ENCODE data around the gene GLB1L3. TPM values are rescaled to one million over a fixed set of nuclear protein-coding genes. Genes with fewer than 3 reads are reported as not detected.
A peak's percentile ranks its signal among the peaks of the same experiment; 100 is the strongest.

GLB1L3 gene
- total and polyA plus RNA-seq, 2 of the 4 experiments (the other 2 are of a cell fraction) = not detected

DNA sequence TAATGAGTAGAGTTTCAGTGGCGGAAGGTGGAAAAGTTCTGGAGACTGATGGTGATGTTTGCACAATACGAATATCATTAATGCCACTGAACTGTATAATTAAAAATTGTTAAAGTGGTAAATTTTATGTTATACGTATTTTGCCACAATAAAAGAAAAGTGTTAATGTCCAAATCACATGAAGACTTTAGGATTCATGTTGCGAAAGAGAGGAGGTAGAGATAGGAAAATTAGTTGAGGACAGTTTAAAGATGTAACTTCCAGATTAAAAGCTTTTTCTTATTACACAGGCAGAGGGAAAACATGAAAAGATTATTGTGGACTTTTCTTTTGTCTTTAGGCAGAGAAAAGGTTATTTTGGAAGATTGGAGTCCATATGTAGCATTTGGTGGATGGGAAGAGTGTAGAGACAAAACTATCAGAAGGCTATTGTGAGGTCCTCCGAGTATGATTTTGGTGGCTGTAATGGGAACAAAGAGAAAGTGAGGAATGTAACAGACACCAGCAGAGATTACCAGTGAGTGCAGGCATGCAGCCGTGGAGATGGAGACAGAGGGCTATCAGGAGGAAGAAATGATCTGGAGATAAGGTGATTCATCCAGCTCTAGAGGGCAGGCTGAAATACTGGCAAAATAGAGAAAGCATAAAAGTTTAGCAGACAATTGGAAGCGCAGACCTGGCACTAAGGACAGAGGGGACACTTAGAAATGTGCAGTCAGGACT lies 39.2 kb upstream of the GLB1L3 start:
- Histone ChIP-seq H2BK15ac (ENCODE audit: low read depth, low read length) (no peak overlapping the region), H2AK9ac (replicated peaks; ENCODE audit: low read depth, low read length, poor library complexity) (no peak overlapping the region), H3K9me3 (ENCODE audit: control insufficient read depth, insufficient read depth, low read length) (no peaks in the 10 kb centered on the region), H3K4me1 (ENCODE audit: control insufficient read depth, insufficient read depth, low read length) (no peaks in the 10 kb centered on the region), H2AK5ac (ENCODE audit: low read depth, low read length) (no peak overlapping the region), H3K4me3 (ENCODE audit: insufficient read depth, low read depth, low read length) (no peak overlapping the region), H2AFZ (replicated peaks; ENCODE audit: low read length, poor library complexity) (no peak overlapping the region), H4K91ac (ENCODE audit: insufficient read depth, low read depth, low read length) (no peak overlapping the region), H3K56ac (ENCODE audit: extremely low read depth, insufficient read depth, low read length) (no peak overlapping the region), H3K36me3 (ENCODE audit: control insufficient read depth, insufficient read depth, low read length) (peaks cover 24% of the 10 kb centered on the region), H2BK20ac (ENCODE audit: low read depth, low read length) (no peak overlapping the region), H4K5ac (ENCODE audit: low read depth, low read length) (no peak overlapping the region), H3K9me1 (ENCODE audit: insufficient read depth, low read length) (peaks cover 3% of the 10 kb centered on the region; the same call in 1 of the 2 replicates), H3K23ac (ENCODE audit: low read depth, low read length) (no peak overlapping the region), H3K27me3 (ENCODE audit: control insufficient read depth, insufficient read depth, low read length) (no peaks in the 10 kb centered on the region), H3K14ac (replicated peaks; ENCODE audit: low read depth, low read length) (no peak overlapping the region), H4K8ac (ENCODE audit: low read depth in 2 of 2, low read length in 2 of 2) (no peak overlapping the region), H2BK5ac (ENCODE audit: low read depth, low read length, poor library complexity, severe bottlenecking) (no peak overlapping the region), H3K4me2 (ENCODE audit: low read depth, low read length) (no peak overlapping the region), H3K18ac (ENCODE audit: low read depth, low read length) (no peak overlapping the region), H4K20me1 (ENCODE audit: insufficient read depth, low read length) (peaks cover 8% of the 10 kb centered on the region), H2BK120ac (ENCODE audit: low read depth, low read length) (no peak overlapping the region), H3K4ac (ENCODE audit: low read depth, low read length) (no peak overlapping the region), H3K79me1 (ENCODE audit: low read depth in 1 of 2, low read length in 2 of 2) (peaks cover 12 to 33% of the 10 kb centered on the region in 2 experiments), H3K27ac (ENCODE audit: insufficient read depth, low read length) (no peak overlapping the region), H3K9ac (ENCODE audit: low read depth, low read length) (no peak overlapping the region)
- BruUV-seq (replicated peaks) = no TSS peak
- in situ Hi-C loops (cut with MboI; ENCODE audit: low sequenced_read_pairs) = no loop called here
- CTCF ChIA-PET = no interaction called here
- POLR2A ChIA-PET (ENCODE audit: unreplicated experiment) = no interaction called here
- ATAC-seq (ENCODE audit: low read depth) = peak; percentile 75
- intact Hi-C loops (cut with micrococcal nuclease) = no loop called here
- peak; percentile 54 for TF ChIP-seq CEBPB (IDR thresholded peaks at IDR 0.05; ENCODE audit: low read depth, low read length)
- TF ChIP-seq RFX5 (IDR thresholded peaks at IDR 0.05; ENCODE audit: low read depth, low read length) = no peak
- WGBS, 2 experiments (ENCODE audit: extremely low coverage in 2 of 2, insufficient read length in 1 of 2) = 81% methylated on average over 3 of the region's 7 CpGs; no CpG with 5 or more reads in 1 of the 2 experiments
- dilution Hi-C loops (cut with HindIII; ENCODE audit: low sequenced_read_pairs, unreplicated experiment) = no loop called here
- DNase-seq = peak; percentile 31

Data from IMR-90 (cell line).